IMR-90 (cell line): ENCODE data around the gene CAPZA3. TPM values are rescaled to one million over a fixed set of nuclear protein-coding genes. Genes with fewer than 3 reads are reported as not detected.

Experiments used
- ATAC-seq: fragments of 200-7000 bp; cut with Tn5 transposase; 2 replicates; pipeline ENCODE4 v1.9.1; 2020; ENCODE audit warnings: low read depth, mild to moderate bottlenecking, moderate library complexity
- BruUV-seq: library from RNA; stranded (reverse); fragments of 400-500 nt; replicated peaks from 2 replicates; lab custom pipeline; 2021; lab: Mats Ljungman, UMichigan
- CTCF ChIA-PET: fragments of 300-600 bp; formaldehyde crosslinking; extraction: SDS; loops from one replicate; lab custom pipeline; 2021; ENCODE audit warnings: antibody characterized with exemption; lab: Yijun Ruan, JAX
- POLR2A ChIA-PET: fragments of 300-600 bp; sonication (Branson Sonifier 250); formaldehyde crosslinking; loops from one replicate; lab custom pipeline; 2022; ENCODE audit warnings: antibody characterized with exemption; ENCODE audit not compliant: unreplicated experiment; lab: Charles Lee
- DNase-seq: peaks from one replicate; pipeline ENCODE4 v3.0.0; 2013
- H2AFZ ChIP-seq: replicated peaks from 2 replicates; pipeline ENCODE3; 2013; ENCODE audit warnings: low read length, mild to moderate bottlenecking; ENCODE audit not compliant: poor library complexity
- H2AK5ac ChIP-seq: 2 replicates; pipeline ENCODE4 v1.6.1; 2013; ENCODE audit warnings: low read depth, low read length, inconsistent platforms
- H2AK9ac ChIP-seq: replicated peaks from 2 replicates; pipeline ENCODE3; 2013; ENCODE audit warnings: mild to moderate bottlenecking, low read depth, low read length, moderate library complexity; ENCODE audit not compliant: poor library complexity
- H2BK120ac ChIP-seq: 2 replicates; pipeline ENCODE4 v1.6.1; 2013; ENCODE audit warnings: low read depth, low read length, inconsistent platforms
- H2BK15ac ChIP-seq: 3 replicates; pipeline ENCODE4 v1.6.1; 2013; ENCODE audit warnings: low read depth, low read length, inconsistent platforms
- H2BK20ac ChIP-seq: 2 replicates; pipeline ENCODE4 v1.6.1; 2013; ENCODE audit warnings: low read depth, mild to moderate bottlenecking, inconsistent platforms, low read length, moderate library complexity
- H2BK5ac ChIP-seq: 2 replicates; pipeline ENCODE4 v1.6.1; 2013; ENCODE audit warnings: mild to moderate bottlenecking, low read depth, low read length, inconsistent platforms; ENCODE audit not compliant: poor library complexity, severe bottlenecking
- H3K14ac ChIP-seq: replicated peaks from 2 replicates; pipeline ENCODE4 v1.6.1; 2013; ENCODE audit warnings: low read depth, low read length, inconsistent platforms
- H3K18ac ChIP-seq: 2 replicates; pipeline ENCODE4 v1.6.1; 2013; ENCODE audit warnings: low read depth, low read length, control low read depth
- H3K23ac ChIP-seq: 2 replicates; pipeline ENCODE4 v1.6.1; 2013; ENCODE audit warnings: low read depth, low read length, inconsistent platforms
- H3K27ac ChIP-seq: 2 replicates; pipeline ENCODE4 v1.5.1; 2013; ENCODE audit warnings: mild to moderate bottlenecking, control low read depth, low read length; ENCODE audit not compliant: insufficient read depth
- H3K27me3 ChIP-seq: 2 replicates; pipeline ENCODE4 v1.6.1; 2013; ENCODE audit warnings: low read length; ENCODE audit not compliant: control insufficient read depth, insufficient read depth
- H3K36me3 ChIP-seq: 2 replicates; pipeline ENCODE4 v1.6.1; 2013; ENCODE audit warnings: low read length, mixed read lengths; ENCODE audit not compliant: control insufficient read depth, insufficient read depth
- H3K4ac ChIP-seq: 2 replicates; pipeline ENCODE4 v1.6.1; 2013; ENCODE audit warnings: low read depth, low read length, inconsistent platforms
- H3K4me1 ChIP-seq: 2 replicates; pipeline ENCODE4 v1.6.1; 2013; ENCODE audit warnings: low read length, mixed read lengths; ENCODE audit not compliant: control insufficient read depth, insufficient read depth
- H3K4me2 ChIP-seq: 2 replicates; pipeline ENCODE4 v1.6.1; 2013; ENCODE audit warnings: low read depth, mild to moderate bottlenecking, control low read depth, low read length, moderate library complexity
- H3K4me3 ChIP-seq: 2 replicates; pipeline ENCODE4 v1.5.1; 2013; ENCODE audit warnings: low read depth, mild to moderate bottlenecking, control low read depth, low read length, moderate library complexity; ENCODE audit not compliant: insufficient read depth
- H3K56ac ChIP-seq: 2 replicates; pipeline ENCODE4 v1.6.1; 2013; ENCODE audit warnings: low read length, inconsistent platforms; ENCODE audit not compliant: insufficient read depth; ENCODE audit errors: extremely low read depth
- H3K79me1 ChIP-seq, 2 experiments: 2 replicates each; pipeline ENCODE4 v1.6.1; 2013; ENCODE audit warnings: low read length in 2 of 2, inconsistent platforms in 1 of 2, low read depth in 1 of 2
- H3K9ac ChIP-seq: 2 replicates; pipeline ENCODE4 v1.6.1; 2013; ENCODE audit warnings: low read depth, low read length, control low read depth
- H3K9me1 ChIP-seq: 2 replicates; pipeline ENCODE4 v1.6.1; 2013; ENCODE audit warnings: low read length, inconsistent platforms; ENCODE audit not compliant: insufficient read depth
- H3K9me3 ChIP-seq: 2 replicates; pipeline ENCODE4 v1.6.1; 2013; ENCODE audit warnings: low read length; ENCODE audit not compliant: control insufficient read depth, insufficient read depth
- H4K20me1 ChIP-seq: 2 replicates; pipeline ENCODE4 v1.6.1; 2013; ENCODE audit warnings: low read length, inconsistent platforms; ENCODE audit not compliant: insufficient read depth
- H4K5ac ChIP-seq: 2 replicates; pipeline ENCODE4 v1.6.1; 2013; ENCODE audit warnings: mild to moderate bottlenecking, low read depth, low read length, control low read depth
- H4K8ac ChIP-seq, 2 experiments: 2 replicates each; pipeline ENCODE4 v1.6.1; 2013; ENCODE audit warnings: low read depth in 2 of 2, low read length in 2 of 2, control low read depth in 1 of 2, inconsistent platforms in 1 of 2
- H4K91ac ChIP-seq: 2 replicates; pipeline ENCODE4 v1.6.1; 2013; ENCODE audit warnings: low read depth, low read length, inconsistent platforms; ENCODE audit not compliant: insufficient read depth
- BHLHE40 ChIP-seq: fragments of 150-350 bp; IDR thresholded peaks from 2 replicates; pipeline ENCODE4 v1.6.1; 2016; ENCODE audit warnings: mild to moderate bottlenecking, low read depth, low read length
- CEBPB ChIP-seq: IDR thresholded peaks from 2 replicates; pipeline ENCODE4 v1.6.1; 2012; ENCODE audit warnings: low read depth, low read length, improper control_type of control experiment
- CHD1 ChIP-seq: IDR thresholded peaks from 2 replicates; pipeline ENCODE4 v1.6.1; 2012; ENCODE audit warnings: low read depth, low read length, improper control_type of control experiment
- FOS ChIP-seq: fragments of 150-350 bp; IDR thresholded peaks from 2 replicates; pipeline ENCODE4 v1.6.1; 2016; ENCODE audit warnings: low read depth, low read length
- MAFK ChIP-seq: IDR thresholded peaks from 2 replicates; pipeline ENCODE4 v1.6.1; 2012; ENCODE audit warnings: low read depth, low read length, improper control_type of control experiment
- MAZ ChIP-seq: IDR thresholded peaks from 2 replicates; pipeline ENCODE4 v1.6.1; 2012; ENCODE audit warnings: low read depth, mild to moderate bottlenecking, low read length, improper control_type of control experiment, moderate library complexity, borderline replicate concordance
- MXI1 ChIP-seq: IDR thresholded peaks from 2 replicates; pipeline ENCODE4 v1.6.1; 2012; ENCODE audit warnings: low read depth, mild to moderate bottlenecking, low read length, moderate library complexity, borderline replicate concordance
- POLR2A ChIP-seq: IDR thresholded peaks from 2 replicates; pipeline ENCODE4 v1.6.1; 2012; ENCODE audit warnings: mild to moderate bottlenecking, low read depth, low read length
- RAD21 ChIP-seq: IDR thresholded peaks from 2 replicates; pipeline ENCODE4 v1.6.1; 2012; ENCODE audit warnings: low read length, improper control_type of control experiment
- RCOR1 ChIP-seq: IDR thresholded peaks from 2 replicates; pipeline ENCODE4 v1.6.1; 2012; ENCODE audit warnings: mild to moderate bottlenecking, low read length, improper control_type of control experiment; ENCODE audit not compliant: insufficient replicate concordance
- SMC3 ChIP-seq: fragments of 150-350 bp; IDR thresholded peaks from 2 replicates; pipeline ENCODE4 v1.6.1; 2016; ENCODE audit warnings: low read depth, mild to moderate bottlenecking, antibody characterized with exemption, low read length, moderate library complexity
- WGBS, 2 experiments: methylation state at CpG; one replicate each; pipeline versions ENCODE4 v1.1.5 to v1.1.7; 2013; ENCODE audit warnings: missing lambda C conversion rate in 2 of 2; ENCODE audit not compliant: insufficient read length in 1 of 2; ENCODE audit errors: extremely low coverage in 2 of 2; 5-methylcytosine and 5-hydroxymethylcytosine counted together
- dilution Hi-C: fragments of 300-500 bp; cut with HindIII; formaldehyde crosslinking; loops from one replicate; pipeline ENCODE4 v1.14.3; 2018; ENCODE audit warnings: low sequenced_read_pairs; ENCODE audit not compliant: unreplicated experiment
- in situ Hi-C: fragments of 300-500 bp; cut with MboI; formaldehyde crosslinking; loops from 3 replicates; pipeline ENCODE4 v1.14.3; 2019; ENCODE audit warnings: low sequenced_read_pairs, inconsistent platforms, mixed read lengths
- intact Hi-C: fragments of 100-400 bp; cut with micrococcal nuclease; formaldehyde crosslinking; loops from 2 replicates; pipeline ENCODE4 v1.10.0; 2022
- polyA plus RNA-seq, 3 experiments: library from polyadenylated mRNA; depleted of rRNA; stranded (reverse); fragments of >200 nt; gene quantifications; 2 replicates each; pipeline ENCODE4 v1.2.3, GENCODE V29; 2012; ENCODE audit warnings: low replicate concordance in 1 of 3
- total RNA-seq: library from RNA; depleted of rRNA; stranded (reverse); fragments of >200 nt; gene quantifications from 2 replicates; pipeline ENCODE4 v1.2.3, GENCODE V29; 2012
- TF ChIP-seq, protein P1 (sequence below): fragments of 150-350 bp; IDR thresholded peaks from 2 replicates; pipeline ENCODE4 v1.6.1; 2017; ENCODE audit warnings: mild to moderate bottlenecking, antibody characterized with exemption, low read length, low read depth
- TF ChIP-seq, protein P2 (sequence below): conservative IDR thresholded peaks from 2 replicates; pipeline ENCODE4 v1.5.1; 2012; ENCODE audit warnings: mild to moderate bottlenecking, low read depth, low read length, improper control_type of control experiment
- TF ChIP-seq, protein P3 (sequence below): fragments of 150-350 bp; IDR thresholded peaks from 2 replicates; pipeline ENCODE4 v1.6.1; 2016; ENCODE audit warnings: low read depth, mild to moderate bottlenecking, low read length, moderate library complexity, borderline replicate concordance

CAPZA3 gene
- total and polyA plus RNA-seq, 2 of the 4 experiments (the other 2 are of a cell fraction), result not detected

DNA sequence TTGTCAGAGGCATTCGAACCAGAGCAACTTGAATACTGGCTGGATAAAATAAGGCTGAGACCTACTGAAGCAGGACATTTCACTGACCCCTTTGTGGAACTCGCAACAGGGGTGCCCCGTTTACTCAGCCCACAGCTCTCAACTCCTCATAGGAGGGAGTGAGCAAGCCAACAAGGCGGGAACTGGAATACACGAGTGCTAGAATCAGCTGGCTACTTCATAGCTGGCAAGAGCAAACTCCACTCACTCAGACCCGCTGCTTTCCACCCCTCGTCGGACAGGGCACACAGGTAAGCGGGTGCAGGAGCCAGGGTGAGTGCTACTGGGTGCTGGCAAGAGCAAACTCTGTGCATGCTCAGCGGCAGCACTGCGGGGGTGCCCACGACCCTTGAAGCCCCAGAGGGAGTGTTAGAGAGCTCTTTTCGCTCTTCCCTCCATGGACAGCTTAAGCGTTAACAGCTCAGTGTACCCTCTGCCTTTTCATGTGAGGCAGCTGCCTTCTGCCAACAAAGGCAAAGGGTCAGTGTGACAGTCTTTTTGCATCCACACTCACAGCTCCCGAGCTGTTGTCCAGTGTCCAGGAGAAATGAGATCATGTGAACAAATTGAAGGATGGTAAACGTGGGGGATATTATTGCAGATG is 15.7 kb downstream of the CAPZA3 start:
- H3K27ac ChIP-seq, result peak overlapping the region; percentile 7
- peak overlapping the region; percentile 52 for H4K91ac ChIP-seq
- peaks cover 17% of the 10 kb centered on the region for H3K4me1 ChIP-seq
- H3K9me3 ChIP-seq, result no peaks in the 10 kb centered on the region
- no peak overlapping the region for H2BK5ac ChIP-seq
- peak overlapping the region; percentile 32; the same call in 1 of the 2 replicates for H3K23ac ChIP-seq
- no peaks in the 10 kb centered on the region for H3K36me3 ChIP-seq
- BruUV-seq, result no TSS peak
- H3K79me1 ChIP-seq, result no peaks in the 10 kb centered on the region
- H4K5ac ChIP-seq, result no peak overlapping the region; the same call in 1 of the 2 replicates
- 20% methylated on average over 2 of the region's 16 CpGs; no CpG with 5 or more reads in 1 of the 2 experiments for WGBS, 2 experiments
- ATAC-seq, result peak; percentile 21
- H2AK9ac ChIP-seq, result no peak overlapping the region
- H3K4ac ChIP-seq, result peak overlapping the region; percentile 65
- peak overlapping the region; percentile 60 for H2AFZ ChIP-seq
- no peaks in the 10 kb centered on the region for H3K27me3 ChIP-seq
- peaks cover 19% of the 10 kb centered on the region for H3K9me1 ChIP-seq
- H3K14ac ChIP-seq, result peak overlapping the region; percentile 74
- H2AK5ac ChIP-seq, result peak overlapping the region; percentile 64
- CTCF ChIA-PET, result no interaction called here
- no peak for TF ChIP-seq FOS
- no peak for TF ChIP-seq CEBPB
- TF ChIP-seq BHLHE40, result no peak
- TF ChIP-seq CHD1, result no peak
- TF ChIP-seq, protein P1, sequence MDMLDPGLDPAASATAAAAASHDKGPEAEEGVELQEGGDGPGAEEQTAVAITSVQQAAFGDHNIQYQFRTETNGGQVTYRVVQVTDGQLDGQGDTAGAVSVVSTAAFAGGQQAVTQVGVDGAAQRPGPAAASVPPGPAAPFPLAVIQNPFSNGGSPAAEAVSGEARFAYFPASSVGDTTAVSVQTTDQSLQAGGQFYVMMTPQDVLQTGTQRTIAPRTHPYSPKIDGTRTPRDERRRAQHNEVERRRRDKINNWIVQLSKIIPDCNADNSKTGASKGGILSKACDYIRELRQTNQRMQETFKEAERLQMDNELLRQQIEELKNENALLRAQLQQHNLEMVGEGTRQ, result no peak
- TF ChIP-seq RCOR1, result no peak
- TF ChIP-seq, protein P2, sequence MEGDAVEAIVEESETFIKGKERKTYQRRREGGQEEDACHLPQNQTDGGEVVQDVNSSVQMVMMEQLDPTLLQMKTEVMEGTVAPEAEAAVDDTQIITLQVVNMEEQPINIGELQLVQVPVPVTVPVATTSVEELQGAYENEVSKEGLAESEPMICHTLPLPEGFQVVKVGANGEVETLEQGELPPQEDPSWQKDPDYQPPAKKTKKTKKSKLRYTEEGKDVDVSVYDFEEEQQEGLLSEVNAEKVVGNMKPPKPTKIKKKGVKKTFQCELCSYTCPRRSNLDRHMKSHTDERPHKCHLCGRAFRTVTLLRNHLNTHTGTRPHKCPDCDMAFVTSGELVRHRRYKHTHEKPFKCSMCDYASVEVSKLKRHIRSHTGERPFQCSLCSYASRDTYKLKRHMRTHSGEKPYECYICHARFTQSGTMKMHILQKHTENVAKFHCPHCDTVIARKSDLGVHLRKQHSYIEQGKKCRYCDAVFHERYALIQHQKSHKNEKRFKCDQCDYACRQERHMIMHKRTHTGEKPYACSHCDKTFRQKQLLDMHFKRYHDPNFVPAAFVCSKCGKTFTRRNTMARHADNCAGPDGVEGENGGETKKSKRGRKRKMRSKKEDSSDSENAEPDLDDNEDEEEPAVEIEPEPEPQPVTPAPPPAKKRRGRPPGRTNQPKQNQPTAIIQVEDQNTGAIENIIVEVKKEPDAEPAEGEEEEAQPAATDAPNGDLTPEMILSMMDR, result no peak
- TF ChIP-seq MXI1, result no peak
- no peak for TF ChIP-seq MAFK
- TF ChIP-seq, protein P3, sequence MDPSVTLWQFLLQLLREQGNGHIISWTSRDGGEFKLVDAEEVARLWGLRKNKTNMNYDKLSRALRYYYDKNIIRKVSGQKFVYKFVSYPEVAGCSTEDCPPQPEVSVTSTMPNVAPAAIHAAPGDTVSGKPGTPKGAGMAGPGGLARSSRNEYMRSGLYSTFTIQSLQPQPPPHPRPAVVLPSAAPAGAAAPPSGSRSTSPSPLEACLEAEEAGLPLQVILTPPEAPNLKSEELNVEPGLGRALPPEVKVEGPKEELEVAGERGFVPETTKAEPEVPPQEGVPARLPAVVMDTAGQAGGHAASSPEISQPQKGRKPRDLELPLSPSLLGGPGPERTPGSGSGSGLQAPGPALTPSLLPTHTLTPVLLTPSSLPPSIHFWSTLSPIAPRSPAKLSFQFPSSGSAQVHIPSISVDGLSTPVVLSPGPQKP, result no peak
- no peak for TF ChIP-seq RAD21
- TF ChIP-seq MAZ, result no peak
- TF ChIP-seq POLR2A, result no peak
- TF ChIP-seq SMC3, result no peak
- peak overlapping the region; percentile 48 for H2BK20ac ChIP-seq
- H3K4me3 ChIP-seq, result no peak overlapping the region
- H4K8ac ChIP-seq, result peak overlapping the region; percentile 32 to 38; a peak in 2 of 4 replicates
- POLR2A ChIA-PET, result no interaction called here
- peak overlapping the region; percentile 41; the same call in 1 of the 3 replicates for H2BK15ac ChIP-seq
- in situ Hi-C loops (no loop called here), intact Hi-C loops (no loop called here), dilution Hi-C loops (no loop called here)
- no peak overlapping the region for H3K56ac ChIP-seq
- no peak overlapping the region for H3K9ac ChIP-seq
- peak overlapping the region; percentile 30; the same call in 1 of the 2 replicates for H3K18ac ChIP-seq
- peak overlapping the region; percentile 86 for H2BK120ac ChIP-seq
- H3K4me2 ChIP-seq, result peak overlapping the region; percentile 8; the same call in 1 of the 2 replicates
- DNase-seq, result peak; percentile 12
- no peaks in the 10 kb centered on the region for H4K20me1 ChIP-seq
